GM12874 (cell line): Measurements from ENCODE around the gene VWA8.
A peak's percentile ranks its signal among the peaks of the same experiment; 100 is the strongest.

ENCODE experiments used
- CTCF ChIP-seq: IDR thresholded peaks from 2 replicates; pipeline ENCODE4 v1.5.1; 2011; ENCODE audit warnings: low read depth, mild to moderate bottlenecking, control low read depth, low read length, moderate library complexity; ENCODE audit not compliant: insufficient read depth

Gene VWA8

DNA sequence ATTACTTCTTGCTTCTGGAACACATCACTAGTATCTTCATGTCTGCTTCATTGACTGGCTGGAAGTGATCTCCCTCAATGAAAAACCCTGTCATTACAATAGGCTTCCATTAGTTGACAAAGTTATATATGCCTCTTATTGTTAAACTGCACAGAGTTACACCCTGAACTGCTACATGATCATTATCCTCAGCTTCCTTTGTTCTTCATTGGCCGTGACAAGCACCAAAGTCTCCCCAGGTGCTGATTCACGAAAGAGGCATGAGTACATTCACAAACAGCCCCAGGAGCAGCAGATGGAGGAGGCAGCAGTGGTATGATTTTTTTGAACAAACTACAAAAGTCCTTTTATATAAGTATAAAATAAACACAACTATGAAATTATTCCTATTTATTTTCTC lies 51.4 kb downstream of the VWA8 start:
- no peak for TF ChIP-seq CTCF

DNA sequence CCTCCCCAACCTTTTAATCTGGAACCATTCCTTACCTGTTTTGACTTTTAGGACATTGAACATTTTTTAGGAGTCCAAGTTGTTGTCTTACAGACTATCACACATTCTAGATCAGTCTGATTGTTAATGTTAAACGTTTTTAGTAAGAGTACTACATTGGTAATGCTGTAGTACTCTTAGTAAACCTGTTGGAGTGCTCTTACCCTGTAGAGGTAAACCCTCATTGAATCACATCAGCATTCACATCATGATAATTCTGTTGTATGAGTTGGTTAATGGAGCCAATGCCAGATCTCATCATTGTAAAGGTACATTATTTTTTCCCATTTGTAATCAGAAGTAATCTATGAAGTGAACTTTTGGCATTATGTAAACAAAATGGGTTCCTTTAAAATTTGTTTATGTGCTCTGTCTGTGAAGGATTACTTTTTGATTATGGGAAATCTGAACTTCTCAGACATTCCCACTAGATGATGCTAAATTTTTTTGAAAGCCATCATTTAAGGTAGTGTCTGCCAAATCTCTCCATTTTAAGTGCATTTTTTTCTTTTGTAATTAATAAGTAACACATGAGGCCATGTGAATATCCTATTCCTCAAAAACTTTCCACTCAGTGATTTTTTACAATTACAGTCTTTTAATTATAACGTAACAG lies 55.2 kb downstream of the VWA8 start:
- TF ChIP-seq CTCF = peak; percentile 64; the same call in 1 of the 2 replicates

- TF ChIP-seq CTCF = no peak
These were observed 60.0 kb downstream of the VWA8 start for GRCh38 chr13:41900918-41901317.

DNA sequence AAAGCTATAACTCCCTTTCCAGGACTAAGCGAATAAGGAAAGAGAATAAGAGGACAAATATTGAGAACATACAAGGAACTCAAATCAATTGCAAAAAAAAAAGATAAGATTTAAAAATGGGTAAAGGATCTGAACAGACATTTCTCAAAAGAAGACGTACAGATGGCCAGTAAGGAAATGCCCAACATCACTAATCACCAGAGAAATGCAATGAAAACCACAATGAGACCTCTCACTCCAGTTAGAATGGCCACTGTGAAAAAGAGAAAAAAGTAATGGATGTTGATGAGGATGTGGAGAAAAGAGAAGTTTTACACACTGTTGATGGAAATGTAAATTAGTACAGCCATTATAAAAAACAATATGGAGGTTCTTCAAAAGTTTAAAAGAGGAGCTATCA lies 63.8 kb downstream of the VWA8 start:
- no peak for TF ChIP-seq CTCF

GRCh38 chr13:41895478-41895877 lies 65.4 kb downstream of the VWA8 start:
- no peak for TF ChIP-seq CTCF

- no peak for TF ChIP-seq CTCF
These were observed 69.8 kb downstream of the VWA8 start for GRCh38 chr13:41891119-41891518.

GRCh38 chr13:41883147-41883546 lies 77.8 kb downstream of the VWA8 start:
- no peak for TF ChIP-seq CTCF
